Stimulated activated naive B cell treated with anti-CD40 and anti-IgM and Interleukin-4, amounts not matched to agents 10 μg/mL and 1 μg/mL and 100 μg/mL, for 72 hours (primary cell): Measurements from ENCODE around the gene PAXX.
A peak's percentile ranks its signal among the peaks of the same experiment; 100 is the strongest.
"Not testable (repeated sequence)": the region's sequence is repeated elsewhere in the genome, so short reads cannot be mapped to it uniquely, and the experiment has no call there.

Source experiments
- ATAC-seq, 2 donors: fragments of 150-1000 bp; cut with Tn5 transposase; replicated peaks; 2 replicates each; pipeline ENCODE4 v1.10.0; 2021; ENCODE audit warnings: moderate library complexity in 1 of 2
- DNase-seq: peaks from one replicate; pipeline ENCODE4 v3.0.0; 2021
- H3K27ac Mint-ChIP-seq: one replicate; pipeline ENCODE4 v1.8.0; 2022; ENCODE audit warnings: mild to moderate bottlenecking, mixed read lengths
- H3K27me3 Mint-ChIP-seq, 2 donors: one replicate each; pipeline ENCODE4 v1.8.0; 2022; ENCODE audit warnings: mixed read lengths in 2 of 2
- H3K36me3 Mint-ChIP-seq, 2 donors: one replicate each; pipeline ENCODE4 v1.8.0; 2022; ENCODE audit warnings: mixed read lengths in 2 of 2, mild to moderate bottlenecking in 1 of 2
- H3K4me1 Mint-ChIP-seq, 2 donors: one replicate each; pipeline ENCODE4 v1.8.0; 2022; ENCODE audit warnings: mixed read lengths in 2 of 2, mild to moderate bottlenecking in 1 of 2
- H3K4me3 Mint-ChIP-seq, 2 donors: one replicate each; pipeline ENCODE4 v1.8.0; 2022; ENCODE audit warnings: mild to moderate bottlenecking in 2 of 2, mixed read lengths in 2 of 2, moderate library complexity in 1 of 2
- H3K9me3 Mint-ChIP-seq, 2 donors: one replicate each; pipeline ENCODE4 v1.8.0; 2022; ENCODE audit warnings: mixed read lengths in 2 of 2, mild to moderate bottlenecking in 1 of 2

The PAXX gene

DNA sequence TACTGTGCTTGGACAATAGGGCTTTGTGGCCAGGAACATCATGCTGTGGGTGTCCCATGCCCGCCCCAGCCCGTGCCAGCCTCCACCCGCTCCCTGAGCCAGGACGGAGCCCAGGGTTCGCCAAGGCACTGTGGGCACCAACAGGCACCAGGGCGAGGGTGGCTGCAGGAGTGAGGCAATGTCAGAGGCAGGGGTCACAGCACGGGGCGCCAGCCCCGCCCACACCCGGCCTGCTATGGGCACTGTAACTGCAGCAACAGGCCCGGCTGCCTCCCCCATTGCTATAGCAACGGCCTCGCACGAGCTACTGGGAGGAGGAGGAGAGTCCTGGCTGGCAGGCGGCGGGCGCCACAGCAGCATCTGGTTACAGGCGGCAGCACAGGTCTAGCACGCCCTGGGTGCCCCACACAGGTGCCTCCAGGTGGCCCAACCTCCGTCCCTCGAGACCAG is 33.3 kb downstream of the PAXX start:
- Mint-ChIP-seq H3K36me3 (peaks cover 0 to 4% of the 10 kb centered on the region in 2 donors), H3K27me3 (no peaks in the 10 kb centered on the region), H3K4me3 (no peak overlapping the region), H3K4me1 (peaks cover 22 to 24% of the 10 kb centered on the region in 2 donors), H3K27ac (no peak overlapping the region), H3K9me3 (peaks cover 0 to 2% of the 10 kb centered on the region in 2 donors)
- no peak for DNase-seq
- ATAC-seq: no peak

DNA sequence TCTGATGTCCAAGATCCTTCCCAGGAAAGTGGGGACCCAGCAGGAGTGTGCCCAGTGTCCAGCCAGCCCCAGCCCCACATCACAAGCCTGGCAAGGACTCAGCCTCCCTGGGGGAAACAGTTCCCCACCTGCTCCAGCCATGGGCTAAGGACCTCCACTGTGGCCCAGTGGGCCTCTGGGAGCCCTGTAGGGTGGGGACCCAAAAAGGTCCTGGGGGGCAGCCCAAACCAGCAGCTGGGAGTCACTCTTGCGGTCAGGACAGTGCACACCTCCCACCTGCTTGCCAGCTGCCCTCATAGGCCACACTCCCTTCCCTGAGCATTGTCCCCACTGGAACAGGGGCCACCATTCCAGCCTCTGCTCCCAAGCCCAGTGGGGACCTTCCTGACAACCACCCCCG is 34.2 kb downstream of the PAXX start:
- peaks cover 0 to 2% of the 10 kb centered on the region in 2 donors for H3K9me3 Mint-ChIP-seq
- DNase-seq (no peak), ATAC-seq (no peak)
- H3K4me1 Mint-ChIP-seq: peaks cover 28 to 30% of the 10 kb centered on the region in 2 donors
- H3K36me3 Mint-ChIP-seq: peaks cover 0 to 6% of the 10 kb centered on the region in 2 donors
- no peaks in the 10 kb centered on the region for H3K27me3 Mint-ChIP-seq
- no peak overlapping the region for H3K4me3 Mint-ChIP-seq
- no peak overlapping the region for H3K27ac Mint-ChIP-seq

DNA sequence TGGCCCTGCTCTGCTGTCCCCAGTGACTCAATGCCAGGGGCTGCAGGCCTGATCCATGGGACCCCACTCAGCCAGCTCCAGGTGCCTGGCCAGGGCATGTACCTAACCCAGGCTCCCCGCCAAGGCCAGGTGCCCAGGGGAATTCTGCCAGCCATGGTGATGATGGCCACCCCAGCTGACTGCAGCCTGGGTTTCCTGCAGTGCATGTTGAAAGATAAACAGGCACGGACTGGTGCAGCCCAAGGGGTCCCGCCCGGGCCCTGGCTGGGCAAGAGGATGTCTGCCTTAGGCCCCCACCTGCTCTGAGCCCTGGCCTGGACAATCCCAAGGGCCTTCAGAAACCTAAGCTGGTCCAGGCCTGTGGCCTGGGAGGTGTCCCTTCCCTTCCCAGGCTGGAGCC is 34.6 kb downstream of the PAXX start:
- Mint-ChIP-seq H3K27me3 (no peaks in the 10 kb centered on the region), H3K9me3 (peaks cover 0 to 2% of the 10 kb centered on the region in 2 donors), H3K4me3 (peak overlapping the region in 1 of 2 donors; percentile 76), H3K27ac (no peak overlapping the region), H3K36me3 (peaks cover 0 to 6% of the 10 kb centered on the region in 2 donors), H3K4me1 (peaks cover 30 to 35% of the 10 kb centered on the region in 2 donors)
- no peak for ATAC-seq
- DNase-seq: no peak

DNA sequence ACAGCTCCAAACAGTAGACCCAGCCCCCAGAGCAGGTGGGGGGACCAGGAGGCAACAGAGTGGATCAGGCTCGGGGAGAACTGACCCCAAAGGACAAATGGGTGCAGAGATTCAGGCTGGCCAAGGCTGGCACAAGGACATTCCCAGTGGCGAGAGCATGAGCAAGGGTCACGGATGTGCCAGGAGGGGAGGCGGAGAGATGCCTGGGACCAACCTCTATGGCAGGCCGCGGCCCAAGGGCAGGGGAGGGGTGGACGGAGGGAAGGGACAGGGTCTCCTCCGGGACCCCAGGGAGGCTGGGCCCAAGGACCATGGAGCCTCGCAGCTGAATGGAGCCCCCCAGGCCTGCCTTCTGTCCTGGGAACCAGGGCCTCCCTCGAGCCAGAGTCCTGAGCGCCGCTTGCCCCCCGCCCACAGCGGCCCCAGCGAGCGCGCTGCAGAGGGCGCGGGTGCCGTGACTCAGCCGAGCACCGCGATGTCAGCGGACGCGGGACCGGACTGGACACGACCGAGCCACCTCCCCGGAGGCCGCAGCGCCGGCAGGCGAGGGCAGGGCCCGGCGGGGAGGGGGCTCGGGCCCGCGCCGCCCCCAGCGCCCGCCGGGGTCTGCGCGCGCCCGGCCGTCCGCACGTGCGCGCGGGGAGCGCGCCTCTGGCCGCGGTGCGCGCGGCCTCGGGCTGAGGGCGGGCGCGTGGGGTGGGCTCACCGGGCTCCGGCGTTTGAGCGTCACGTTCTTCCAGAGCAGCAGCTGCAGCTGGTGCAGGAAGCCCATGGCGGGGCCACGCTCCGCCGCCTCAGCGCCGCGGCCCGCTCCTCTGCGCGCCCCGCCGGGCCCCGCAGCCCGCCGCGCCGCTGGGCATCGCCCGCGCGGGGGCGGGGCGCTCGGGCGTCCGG is 35.4 kb downstream of the PAXX start, which contains the start of gene ABCA2:
Gene ABCA2 (minus strand): TSS at position 869 of the 894 bp plus-strand sequence. CDS start 97 bp downstream, at position 772.
- H3K4me1 Mint-ChIP-seq: peaks cover 35 to 43% of the 10 kb centered on the region in 2 donors

DNA sequence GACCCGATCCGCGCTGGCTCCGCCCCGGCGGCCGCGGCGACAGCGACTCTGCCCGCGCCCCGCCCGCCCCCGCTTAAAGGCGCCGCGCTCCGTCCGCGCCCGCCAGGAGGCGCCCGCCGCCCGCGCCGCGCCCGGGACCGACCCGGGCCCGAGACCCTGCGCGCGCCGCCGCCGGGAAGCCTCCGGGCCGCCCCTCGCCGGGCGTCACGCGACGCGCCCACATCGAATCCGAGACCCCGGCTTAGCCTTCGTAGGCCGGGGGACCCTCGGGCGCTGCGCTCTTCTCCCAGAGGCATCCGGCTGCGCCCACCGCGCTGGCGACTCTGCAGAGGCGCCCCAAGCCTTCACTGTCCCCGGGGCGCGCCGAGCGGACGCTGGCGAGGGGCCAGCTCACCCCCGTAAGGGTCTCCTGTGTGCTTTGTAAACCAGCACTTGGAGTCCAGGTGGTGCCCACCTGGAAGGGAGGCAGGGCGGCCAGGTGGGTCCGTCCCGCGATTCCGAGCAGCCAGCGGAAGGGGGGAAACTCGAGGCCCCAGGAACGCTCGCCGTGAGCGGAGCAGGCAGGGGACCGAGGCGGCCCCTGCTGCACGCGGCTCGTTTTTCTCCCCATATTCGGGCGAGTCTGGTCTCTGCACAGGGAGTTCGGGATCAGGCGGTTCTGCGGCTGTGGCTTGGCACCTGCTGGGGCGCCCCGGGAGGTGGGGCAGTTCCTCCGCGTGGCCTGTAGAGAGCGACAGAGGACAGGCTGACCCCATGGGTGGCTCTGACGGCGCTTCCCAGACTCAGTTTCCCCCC is 36.2 kb downstream of the PAXX start:
- Mint-ChIP-seq H3K27me3 (no peaks in the 10 kb centered on the region), H3K4me3 (peak overlapping the region; percentile 71 to 77), H3K9me3 (no peaks in the 10 kb centered on the region), H3K4me1 (peaks cover 39 to 49% of the 10 kb centered on the region in 2 donors), H3K27ac (peak overlapping the region; percentile 71), H3K36me3 (peaks cover 0 to 3% of the 10 kb centered on the region in 2 donors)
- DNase-seq (no peak), ATAC-seq (peak; percentile 30 to 33)

More for the DNA sequence above, 35.4 kb downstream of the PAXX start, which contains the start of gene ABCA2:
- no peak for ATAC-seq
- DNase-seq: no peak
- Mint-ChIP-seq H3K4me3 (peak within 1 kb of the TSS; percentile 76 to 77), H3K36me3 (peaks cover 0 to 3% of the 10 kb centered on the region in 2 donors), H3K27me3 (no peaks in the 10 kb centered on the region), H3K27ac (peak within 1 kb of the TSS; percentile 89), H3K9me3 (no peaks in the 10 kb centered on the region)

DNA sequence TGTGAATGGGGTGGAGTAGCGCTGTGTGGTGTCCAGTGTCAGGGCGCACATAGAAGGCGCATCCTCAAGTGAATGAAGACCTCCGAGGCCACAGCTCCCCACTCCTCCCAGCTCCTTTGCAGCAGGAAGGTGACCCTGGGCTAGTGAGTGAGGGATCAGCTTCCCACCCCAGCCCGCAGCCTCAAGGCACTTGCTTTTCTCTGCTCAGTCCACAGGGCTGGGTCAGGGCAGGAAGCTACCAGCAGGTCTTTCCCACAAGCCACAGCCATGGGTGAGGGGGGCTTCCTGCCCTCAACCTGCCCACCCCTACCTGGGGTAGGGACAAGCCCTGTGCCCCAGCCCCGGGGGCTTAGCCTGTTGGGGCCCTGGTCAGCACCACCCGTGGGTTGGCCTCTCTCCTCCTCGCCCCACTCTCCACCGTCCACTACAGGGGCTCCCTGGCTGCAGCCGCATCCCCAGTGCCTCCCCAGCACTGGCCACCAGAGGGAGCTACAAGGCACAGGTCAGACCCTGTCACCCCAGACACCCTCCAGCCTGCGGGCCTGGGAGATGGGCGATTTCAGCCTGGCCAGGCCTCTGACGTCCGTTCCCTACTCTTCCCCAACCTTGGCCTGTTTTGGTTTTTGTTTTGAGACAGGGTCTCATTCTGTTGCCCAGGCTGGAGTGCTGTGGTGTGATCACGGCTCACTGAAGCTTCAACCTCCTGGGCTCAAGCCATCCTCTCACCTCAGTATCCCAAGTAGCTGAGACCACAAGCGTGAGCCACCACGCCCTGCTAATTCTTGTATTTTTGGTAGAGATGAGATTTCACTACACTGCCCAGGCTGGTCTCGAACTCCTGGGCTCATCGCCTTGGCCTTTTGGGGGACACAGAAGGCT is 37.1 kb downstream of the PAXX start:
- peak overlapping the region; percentile 72 to 77 for H3K4me3 Mint-ChIP-seq
- ATAC-seq (peak; percentile 49 to 54), DNase-seq (peak; percentile 69)
- H3K27ac Mint-ChIP-seq: peak overlapping the region; percentile 86
- peaks cover 43 to 57% of the 10 kb centered on the region in 2 donors for H3K4me1 Mint-ChIP-seq
- H3K9me3 Mint-ChIP-seq: no peaks in the 10 kb centered on the region
- H3K27me3 Mint-ChIP-seq: no peaks in the 10 kb centered on the region
- peaks cover 0 to 3% of the 10 kb centered on the region in 2 donors for H3K36me3 Mint-ChIP-seq

DNA sequence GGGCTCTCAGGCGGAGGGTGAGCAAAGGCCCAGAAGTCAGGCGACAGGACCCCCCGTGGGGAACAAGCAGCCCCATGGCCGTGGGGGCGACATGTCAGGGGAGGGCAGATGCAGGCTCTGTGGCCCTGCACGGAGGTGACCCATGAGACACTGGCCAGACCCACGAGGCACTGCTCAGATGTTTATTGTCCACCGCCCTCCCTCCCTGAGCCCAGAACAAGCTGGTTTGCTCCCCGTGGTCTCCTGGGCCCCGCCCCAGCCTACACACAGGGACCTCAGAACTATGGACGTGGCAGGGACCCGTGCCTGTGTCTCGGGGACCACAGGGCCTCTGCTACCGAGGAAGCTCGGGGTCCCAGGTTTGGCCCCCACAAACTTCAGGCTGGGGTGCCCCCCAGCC is 37.8 kb downstream of the PAXX start:
- Mint-ChIP-seq H3K4me1 (peaks cover 50 to 64% of the 10 kb centered on the region in 2 donors), H3K4me3 (peak overlapping the region; percentile 64 to 72), H3K27ac (peak overlapping the region; percentile 78), H3K9me3 (no peaks in the 10 kb centered on the region), H3K36me3 (peaks cover 0 to 3% of the 10 kb centered on the region in 2 donors), H3K27me3 (no peaks in the 10 kb centered on the region)
- ATAC-seq (no peak), DNase-seq (no peak)

DNA sequence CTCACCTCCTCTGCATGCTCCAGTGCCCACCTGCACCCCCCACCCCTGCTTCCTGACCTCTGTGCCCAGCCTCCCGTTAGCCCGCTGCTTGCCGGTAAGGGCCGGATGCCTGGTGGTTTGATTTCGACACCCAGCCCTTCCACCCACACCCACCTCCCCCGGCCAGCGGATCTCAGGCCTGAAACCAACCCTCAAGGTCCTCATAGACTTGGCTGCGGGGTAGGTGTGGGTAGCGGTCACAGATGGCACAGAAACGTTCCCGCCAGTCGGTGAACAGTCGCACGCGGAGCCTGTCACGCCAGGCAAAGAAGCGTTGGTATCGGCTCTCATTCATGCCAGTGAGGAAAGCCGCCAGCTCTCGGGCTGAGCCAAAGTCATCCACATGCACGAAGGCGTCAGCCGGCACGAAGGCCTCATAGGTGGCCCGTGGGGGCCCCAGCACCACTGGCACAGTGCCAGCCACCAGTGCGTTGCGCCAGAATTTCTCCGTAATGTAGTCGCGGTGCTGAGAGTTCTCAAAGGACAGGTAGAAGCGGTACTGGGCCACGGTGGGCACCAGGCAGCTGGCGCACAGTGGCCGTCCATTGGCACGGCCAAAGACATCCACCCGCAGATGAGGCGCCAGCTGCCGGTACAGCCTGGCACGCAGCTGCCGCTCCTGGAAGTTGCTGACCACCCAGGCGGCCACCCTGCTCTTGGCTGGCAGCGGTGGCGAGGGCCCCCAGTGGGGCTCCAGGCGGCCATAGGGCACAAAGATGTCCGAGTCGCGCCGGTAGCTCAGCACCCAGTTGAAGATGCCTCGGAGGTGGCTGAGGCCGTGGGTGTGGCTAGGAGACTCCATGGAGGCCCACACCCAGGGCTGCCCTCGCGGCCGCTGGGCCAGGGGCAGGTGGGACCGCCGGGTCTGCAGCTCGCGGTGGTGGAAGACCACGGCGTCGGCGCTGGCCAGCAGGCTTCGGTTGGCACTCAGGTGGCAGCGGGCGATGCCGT is 38.6 kb downstream of the PAXX start:
- Mint-ChIP-seq H3K36me3 (peaks cover 0 to 3% of the 10 kb centered on the region in 2 donors), H3K27me3 (no peaks in the 10 kb centered on the region), H3K9me3 (no peaks in the 10 kb centered on the region), H3K4me3 (peak overlapping the region; percentile 62 to 64), H3K27ac (peak overlapping the region; percentile 78), H3K4me1 (peaks cover 54 to 70% of the 10 kb centered on the region in 2 donors)
- ATAC-seq: peak; percentile 7 to 17
- peak; percentile 64 for DNase-seq

DNA sequence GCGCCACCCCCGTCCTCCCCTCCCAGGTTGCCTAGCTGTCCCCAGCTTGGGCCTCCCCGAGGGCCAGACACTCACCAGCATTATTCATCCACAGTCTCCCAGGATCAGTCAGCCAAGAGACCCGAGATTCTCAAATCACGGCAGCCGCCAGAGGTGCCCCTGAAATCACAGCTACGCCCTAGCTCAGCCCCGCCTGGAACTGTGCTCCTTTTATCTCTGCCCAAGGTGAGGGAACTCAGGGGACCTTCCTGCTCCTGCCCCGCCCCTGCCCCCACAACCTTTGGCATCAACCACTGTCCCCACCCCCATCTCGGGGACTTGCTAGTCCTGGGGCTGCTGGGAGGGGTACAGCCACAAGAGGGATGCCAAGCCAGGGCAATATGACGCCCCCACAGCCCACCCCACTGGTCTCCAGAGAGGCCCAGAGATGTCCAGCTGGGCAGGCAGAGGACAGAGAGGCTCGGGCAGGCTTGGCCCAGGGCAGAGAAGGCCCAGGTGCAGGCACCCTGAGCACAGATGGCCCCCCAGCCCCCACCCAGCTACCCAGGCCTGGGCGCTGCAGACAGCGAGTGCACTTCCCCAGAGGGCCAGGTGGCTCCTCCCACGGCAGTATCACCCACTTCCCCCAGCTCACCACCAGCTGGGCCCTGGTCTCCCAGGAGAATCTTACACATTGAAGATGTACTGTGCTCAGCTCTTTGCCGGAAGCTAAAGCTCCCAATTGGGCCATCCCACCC is 39.9 kb downstream of the PAXX start, which contains the start of gene FUT7:
Gene FUT7 (minus strand): TSS at position 185 of the 737 bp plus-strand sequence. CDS start 97 bp downstream, at position 88.
- Mint-ChIP-seq H3K9me3 (no peaks in the 10 kb centered on the region), H3K4me1 (peaks cover 49 to 70% of the 10 kb centered on the region in 2 donors), H3K27ac (peak within 1 kb of the TSS; percentile 78), H3K36me3 (peaks cover 0 to 3% of the 10 kb centered on the region in 2 donors), H3K4me3 (peak within 1 kb of the TSS; percentile 64 to 72), H3K27me3 (no peaks in the 10 kb centered on the region)
- ATAC-seq (peak; percentile 16 to 44), DNase-seq (no peak)

DNA sequence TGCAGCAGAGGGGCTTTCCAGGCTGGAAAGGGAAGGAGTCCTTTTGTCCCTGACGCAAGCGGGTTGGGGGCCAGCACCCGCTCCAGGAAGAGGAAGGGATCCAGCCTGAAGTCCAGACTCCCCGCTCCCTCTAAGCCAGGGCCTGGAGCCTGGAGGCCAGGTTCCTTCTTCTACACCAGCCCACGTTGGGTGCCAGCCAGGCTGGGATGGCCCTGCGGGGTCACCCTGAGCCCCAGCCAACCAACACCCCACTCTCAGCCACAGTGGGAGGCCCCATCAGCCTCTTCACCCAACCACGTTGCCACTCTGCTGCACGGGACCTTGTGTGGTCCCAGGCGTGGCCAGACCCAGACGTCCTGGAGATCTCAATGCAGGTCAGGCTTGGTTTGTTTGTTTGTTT is 40.6 kb downstream of the PAXX start:
- Mint-ChIP-seq H3K4me3 (peak overlapping the region; percentile 60 to 64), H3K27me3 (no peaks in the 10 kb centered on the region), H3K9me3 (no peaks in the 10 kb centered on the region), H3K4me1 (peaks cover 46 to 70% of the 10 kb centered on the region in 2 donors), H3K27ac (peak overlapping the region; percentile 31), H3K36me3 (peaks cover 0 to 3% of the 10 kb centered on the region in 2 donors)
- ATAC-seq (no peak), DNase-seq (no peak)

DNA sequence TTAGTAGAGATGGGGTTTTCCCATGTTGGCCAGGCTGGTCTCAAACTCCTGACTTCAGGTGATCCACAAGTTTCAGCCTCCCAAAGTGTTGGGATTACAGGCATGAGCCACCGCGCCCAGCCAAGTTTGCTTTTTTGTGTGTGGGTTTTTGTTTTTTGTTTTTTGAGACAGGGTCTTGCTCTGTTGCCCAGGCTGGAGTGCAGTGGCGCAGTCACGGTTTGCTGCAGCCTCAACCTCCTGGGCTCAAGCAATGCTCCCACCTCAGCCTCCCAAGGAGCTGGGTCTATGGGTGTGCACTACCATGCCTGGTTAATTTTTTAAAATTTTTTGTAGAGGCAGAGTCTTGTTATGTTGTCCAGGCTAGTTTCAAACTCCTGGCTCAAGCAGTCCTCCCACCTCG is 41.3 kb downstream of the PAXX start:
- H3K27me3 Mint-ChIP-seq, ATAC-seq, DNase-seq, H3K36me3 Mint-ChIP-seq, H3K9me3 Mint-ChIP-seq, H3K27ac Mint-ChIP-seq: not testable (repeated sequence)
- H3K4me3 Mint-ChIP-seq: peak overlapping the region in 1 of 2 donors; percentile 60
- H3K4me1 Mint-ChIP-seq: peaks cover 46 to 69% of the 10 kb centered on the region in 2 donors
